ENCODE data around the gene KLHDC7B. TPM values are rescaled to one million over a fixed set of nuclear protein-coding genes. Genes with fewer than 3 reads are reported as not detected.
A peak's percentile ranks its signal among the peaks of the same experiment; 100 is the strongest.

Gene KLHDC7B
- 0.05 TPM for total RNA-seq

DNA sequence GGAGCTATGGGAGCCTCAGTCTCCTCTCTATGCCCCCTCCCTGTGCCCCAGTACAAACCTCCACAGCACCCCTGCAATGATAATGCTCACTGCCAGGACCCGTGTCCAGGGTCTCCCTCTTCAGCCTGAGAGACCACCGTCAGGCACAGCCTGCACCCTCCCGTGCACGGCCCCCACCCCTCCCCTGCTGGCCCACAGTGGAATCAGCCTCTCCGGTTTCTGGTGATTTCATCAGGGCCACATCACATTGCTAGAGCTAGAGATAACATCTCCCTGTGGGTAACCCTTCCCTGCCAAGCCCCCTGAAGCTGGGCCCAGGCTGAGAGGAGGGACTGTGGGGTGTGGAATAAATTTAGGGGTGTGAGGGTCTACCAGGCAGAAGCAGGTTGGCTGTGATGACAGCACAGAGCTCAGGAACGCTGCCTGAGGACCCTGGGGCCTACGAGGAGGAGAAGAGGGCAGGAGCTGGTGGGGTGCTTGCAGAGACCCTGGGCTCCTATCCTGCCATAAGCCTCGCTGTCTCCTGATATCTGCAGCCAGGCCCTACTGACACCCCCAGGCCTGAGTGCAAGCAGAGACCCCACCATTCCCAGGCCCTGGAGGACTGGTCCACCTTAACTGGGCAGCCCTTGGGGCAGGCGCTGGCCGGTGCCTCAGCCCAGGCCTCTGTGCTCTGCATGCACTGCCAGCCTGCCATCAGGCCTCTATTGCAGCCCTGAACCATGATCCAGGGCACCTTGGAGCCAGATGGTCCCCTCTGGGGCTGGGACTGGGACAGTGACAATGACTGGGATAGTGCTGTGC is at the start of gene KLHDC7B:
Gene KLHDC7B (plus strand): TSS at position 378 of the 804 bp plus-strand sequence. CDS start 345 bp downstream, at position 723.
- ATAC-seq (peak; percentile 5), DNase-seq (ENCODE audit: low spot score) (no peak)

DNA sequence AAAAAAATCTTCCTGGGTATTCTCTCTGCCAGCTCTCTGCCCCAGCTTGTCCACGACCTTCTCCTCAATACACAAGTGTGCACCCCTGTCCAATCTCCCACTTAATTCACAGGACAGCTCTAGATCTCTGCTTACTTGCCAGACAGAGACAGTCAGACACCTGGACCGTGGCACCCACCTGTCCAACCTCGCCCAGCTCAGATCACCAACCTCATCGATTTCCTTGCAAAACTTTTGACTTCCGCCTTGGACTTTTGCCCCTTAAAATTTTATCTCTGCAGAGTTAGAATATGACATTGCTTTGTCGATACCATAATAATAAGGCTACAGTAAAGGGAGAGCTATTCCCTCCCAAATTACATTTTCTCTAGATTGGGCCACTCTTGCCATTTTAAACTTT is 48.6 kb upstream of the KLHDC7B start:
- ATAC-seq = no peak
- no peak for DNase-seq (ENCODE audit: low spot score)

DNA sequence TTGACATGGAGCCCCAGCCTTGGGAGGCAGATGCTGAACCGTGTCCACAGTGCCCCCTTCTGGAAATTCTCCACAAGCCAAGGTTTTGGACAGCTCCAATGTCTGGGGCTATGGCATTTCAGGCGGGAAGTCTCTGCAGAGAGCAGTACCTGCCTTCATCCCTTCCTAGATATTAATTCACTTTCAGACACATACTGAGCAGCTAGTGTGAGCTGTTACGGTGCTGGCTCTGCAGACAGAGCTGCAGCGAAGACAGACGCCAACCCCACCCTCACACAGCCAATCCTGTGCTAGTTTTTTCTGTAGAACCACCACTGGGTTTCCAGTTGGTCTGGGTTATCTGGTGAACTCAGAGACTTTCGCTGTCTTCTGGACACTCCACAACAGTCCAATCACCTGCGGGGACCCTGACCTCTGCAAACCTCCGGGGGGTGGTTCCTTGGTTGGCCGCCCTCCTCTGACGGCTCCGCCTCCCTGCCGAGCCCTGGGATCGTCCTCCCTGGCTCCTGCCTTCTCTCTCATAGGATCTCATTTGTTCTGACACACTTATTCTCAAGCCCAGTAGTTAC is 47.3 kb upstream of the KLHDC7B start:
- peak; percentile 84 for DNase-seq (ENCODE audit: low spot score)
- ATAC-seq = peak; percentile 94

DNA sequence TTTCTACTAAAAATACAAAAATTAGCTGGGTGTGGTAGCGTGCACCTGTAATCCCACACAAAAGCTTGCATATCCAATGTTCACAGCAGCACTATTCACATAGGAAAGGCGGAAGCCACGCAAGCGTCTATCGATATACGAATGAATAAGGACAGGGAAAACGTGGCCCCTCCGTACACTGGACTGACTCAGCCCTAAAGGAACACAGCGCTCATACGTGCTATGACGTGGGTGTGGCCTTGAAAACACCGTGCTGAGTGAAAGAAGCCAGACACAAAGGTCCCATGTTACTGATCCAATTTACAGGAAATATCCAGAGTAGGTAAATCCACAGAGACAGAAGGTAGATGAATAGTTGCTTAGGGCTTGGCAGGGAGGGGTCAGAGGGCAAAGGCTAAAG is 45.2 kb upstream of the KLHDC7B start:
- ATAC-seq = no peak
- no peak for DNase-seq (ENCODE audit: low spot score)

DNA sequence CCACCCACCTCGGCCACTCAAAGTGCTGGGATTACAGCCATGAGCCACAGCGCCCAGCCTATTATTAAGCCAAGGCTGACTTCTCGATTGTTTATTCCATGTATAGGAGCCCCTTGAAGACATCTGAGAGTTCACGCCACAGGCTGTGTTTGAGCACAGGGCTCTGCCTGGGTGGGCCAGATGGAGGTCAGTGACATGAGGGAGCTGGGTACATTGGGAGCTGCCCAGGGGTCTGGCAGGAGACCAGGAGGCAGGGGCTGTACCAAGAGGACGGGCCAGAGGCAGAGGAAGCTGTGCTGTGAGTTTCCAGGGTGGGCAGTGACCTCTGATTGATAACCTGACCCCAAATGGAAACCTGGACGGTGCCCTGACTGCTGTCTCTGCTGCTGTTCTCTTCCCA is 43.6 kb upstream of the KLHDC7B start:
- ATAC-seq = no peak
- DNase-seq (ENCODE audit: low spot score) = no peak

DNA sequence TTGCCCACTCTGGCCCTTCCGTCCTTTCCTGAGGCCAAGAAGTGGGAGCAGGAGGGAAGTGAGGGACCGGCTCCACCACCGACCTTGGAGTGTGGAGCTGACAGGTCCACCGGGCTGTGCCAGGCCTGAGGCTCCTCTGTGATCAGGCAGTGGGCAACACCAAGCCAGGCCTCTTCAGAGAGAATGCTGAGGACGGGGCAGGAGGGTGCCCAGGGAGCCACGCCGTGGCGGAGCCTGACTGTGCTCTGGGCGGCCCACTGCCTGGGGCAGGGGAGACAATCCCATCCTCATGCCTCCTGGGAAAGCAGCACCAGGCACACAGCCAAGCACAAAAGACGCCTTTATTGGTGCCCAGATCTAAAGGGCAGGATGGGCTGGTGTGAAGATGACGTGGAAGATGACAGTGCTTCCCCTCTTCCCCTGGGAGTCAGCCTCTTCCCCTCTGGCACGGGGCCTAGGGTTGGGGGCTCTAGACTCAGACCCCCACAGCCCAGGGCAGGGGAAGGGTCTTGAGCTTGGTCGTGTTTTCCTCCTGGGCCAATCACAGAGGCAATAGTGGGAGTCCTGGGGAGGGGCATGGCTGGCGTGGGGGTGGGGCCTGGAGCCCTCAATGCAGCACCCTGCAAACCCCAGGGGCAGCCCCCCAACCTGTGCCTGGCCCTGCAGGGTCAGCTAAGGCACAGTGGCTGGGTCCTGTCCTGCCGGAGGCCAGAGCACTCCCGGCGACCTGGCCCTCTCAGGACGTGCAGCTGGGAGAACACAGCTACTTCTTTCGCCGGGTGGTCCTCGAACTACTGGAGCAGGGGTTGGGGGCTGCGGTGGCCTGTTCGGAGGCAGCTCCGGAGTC is 42.8 kb upstream of the KLHDC7B start:
- DNase-seq (ENCODE audit: low spot score) (no peak), ATAC-seq (no peak)

DNA sequence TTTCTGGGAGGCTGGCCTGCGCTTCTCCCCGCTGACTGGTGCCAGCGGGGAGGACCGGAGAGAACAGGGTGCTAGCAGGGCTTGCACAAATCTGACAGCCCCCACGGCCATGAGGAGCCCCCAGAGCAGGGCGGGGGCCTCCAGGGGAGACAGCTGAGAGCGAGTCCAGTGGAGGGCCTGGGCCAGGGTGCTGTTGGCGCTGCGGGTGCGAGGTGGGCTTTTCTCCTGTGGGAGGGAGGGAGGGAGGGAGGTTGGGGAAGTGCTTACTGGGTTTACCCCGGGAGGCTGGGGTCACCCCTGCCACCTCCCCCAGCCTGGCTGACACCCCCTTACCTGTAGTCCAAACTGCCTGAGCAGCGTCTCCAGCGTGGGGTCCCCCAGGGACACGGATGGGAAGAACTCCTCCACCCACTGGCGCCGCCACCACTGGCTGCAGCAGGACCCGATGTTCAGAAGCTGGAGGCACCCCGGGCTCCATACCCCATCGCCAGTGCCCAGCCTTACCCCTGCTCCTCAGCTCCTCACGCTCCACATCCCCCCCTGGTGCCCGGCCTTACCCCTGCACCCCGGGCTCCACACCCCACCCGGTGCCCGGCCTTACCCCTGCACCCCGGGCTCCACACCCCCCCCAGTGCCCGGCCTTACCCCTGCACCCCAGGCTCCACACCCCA is 42.1 kb upstream of the KLHDC7B start:
- no peak for ATAC-seq

DNA sequence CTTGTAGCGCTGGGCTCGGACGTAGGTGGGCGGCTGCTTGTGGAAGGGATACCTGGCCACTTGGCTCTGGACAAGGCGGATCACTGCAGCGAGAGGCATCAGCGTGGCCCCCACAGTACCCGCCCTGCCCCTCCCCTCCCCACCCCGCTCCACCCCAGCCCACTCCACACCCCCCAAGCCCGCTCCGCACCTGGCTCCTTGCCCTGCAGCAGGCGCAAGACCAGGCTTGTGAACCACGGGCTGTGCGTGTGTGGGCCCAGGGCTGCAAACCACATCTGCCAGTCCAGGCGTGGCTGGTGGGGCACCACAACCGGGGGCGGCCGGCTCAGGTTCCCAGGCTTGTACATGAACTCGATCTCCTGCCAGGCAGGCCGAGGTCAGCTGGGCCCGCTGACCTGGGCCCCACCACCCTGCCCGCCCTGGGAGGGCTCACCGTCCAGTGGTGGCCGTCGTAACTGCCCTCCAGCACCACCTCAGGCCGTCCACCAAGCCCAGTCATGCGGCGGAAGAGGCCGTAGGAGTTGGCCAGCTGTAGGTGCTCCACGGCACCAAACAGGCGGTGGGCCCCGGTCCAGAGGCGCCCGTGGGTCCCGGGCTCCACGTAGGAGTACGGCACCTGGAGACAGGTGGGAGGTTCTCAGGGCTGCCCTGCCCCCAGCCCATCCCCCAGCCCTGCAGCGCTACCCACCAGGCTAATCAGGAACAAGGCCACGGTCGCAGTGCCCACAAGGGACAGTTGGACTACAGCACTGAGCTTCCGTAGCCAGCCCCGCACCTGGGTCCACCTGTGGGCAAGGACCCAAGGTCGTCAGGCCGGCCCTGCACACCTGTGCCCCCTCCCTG is 41.1 kb upstream of the KLHDC7B start:
- no peak for DNase-seq (ENCODE audit: low spot score)

More for the DNA sequence above, 42.1 kb upstream of the KLHDC7B start:
- DNase-seq (ENCODE audit: low spot score) = no peak

DNA sequence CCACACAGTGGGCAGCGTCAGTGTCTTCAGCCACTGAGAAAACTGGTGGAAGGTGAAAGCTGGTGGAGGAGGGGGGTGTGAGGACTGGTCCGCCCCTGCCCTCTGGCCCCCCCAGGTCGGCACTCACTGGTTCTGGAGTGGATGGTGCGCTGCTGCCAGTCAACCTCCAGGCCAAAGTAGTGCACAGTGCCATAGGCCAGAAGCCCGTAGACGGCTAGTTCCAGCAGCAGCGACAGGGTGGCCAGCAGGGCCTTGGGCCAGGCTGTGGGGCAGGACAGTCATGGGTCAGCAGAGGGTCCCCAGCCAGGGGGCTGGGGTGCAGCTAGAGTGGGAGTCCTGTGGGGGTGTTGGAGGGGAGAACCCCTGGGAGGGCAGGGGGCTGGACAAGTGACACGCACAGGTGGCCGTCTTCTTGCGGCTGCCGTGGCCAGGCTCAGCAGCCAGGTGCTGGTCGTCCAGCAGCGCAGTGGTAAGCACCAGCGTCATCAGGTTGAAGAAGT is 40.4 kb upstream of the KLHDC7B start:
- no peak for DNase-seq (ENCODE audit: low spot score)

More for the DNA sequence above, 41.1 kb upstream of the KLHDC7B start:
- ATAC-seq = no peak

DNA sequence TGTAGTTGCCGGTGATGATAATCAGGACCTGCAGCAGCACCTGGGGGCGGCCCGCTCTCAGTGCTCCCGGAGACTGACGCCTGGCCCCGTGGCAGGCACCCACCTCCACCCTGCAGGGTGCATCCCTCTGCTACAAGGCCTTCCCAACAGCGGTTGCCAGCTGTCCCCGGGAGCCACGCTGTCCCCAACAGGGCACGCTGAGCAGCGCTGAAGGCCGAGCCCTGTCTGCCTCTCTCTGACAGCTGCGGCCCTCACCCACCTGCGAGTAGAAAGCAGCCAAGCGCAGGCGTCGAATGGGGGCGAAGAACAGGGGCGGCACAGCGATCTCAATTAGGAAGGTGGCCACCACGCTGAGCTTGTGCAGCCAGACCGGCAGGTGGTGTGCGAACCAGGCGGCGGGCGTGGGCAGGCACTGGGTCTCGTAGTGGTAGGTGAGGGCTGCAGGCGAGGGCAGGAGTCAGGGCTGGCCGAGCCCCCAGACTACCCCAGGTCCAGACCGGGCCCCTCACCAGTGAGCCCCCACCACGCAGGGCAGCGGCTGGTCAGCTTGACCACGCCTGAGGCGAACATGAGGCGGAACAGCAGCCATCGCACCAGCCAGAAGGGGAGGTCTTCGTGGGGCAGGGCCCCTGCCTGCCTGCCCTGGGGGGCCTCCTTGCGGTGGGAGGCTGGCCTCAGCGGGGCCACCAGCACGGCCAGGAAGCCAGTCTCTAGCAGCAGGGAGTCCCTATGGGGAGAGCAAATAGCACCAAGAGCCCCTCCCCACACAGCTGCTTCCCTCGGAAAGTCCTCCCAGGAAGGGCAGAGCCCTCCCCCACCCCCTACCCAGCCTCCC is 39.7 kb upstream of the KLHDC7B start:
- no peak for ATAC-seq
- no peak for DNase-seq (ENCODE audit: low spot score)

More for the DNA sequence above, 40.4 kb upstream of the KLHDC7B start:
- no peak for ATAC-seq

DNA sequence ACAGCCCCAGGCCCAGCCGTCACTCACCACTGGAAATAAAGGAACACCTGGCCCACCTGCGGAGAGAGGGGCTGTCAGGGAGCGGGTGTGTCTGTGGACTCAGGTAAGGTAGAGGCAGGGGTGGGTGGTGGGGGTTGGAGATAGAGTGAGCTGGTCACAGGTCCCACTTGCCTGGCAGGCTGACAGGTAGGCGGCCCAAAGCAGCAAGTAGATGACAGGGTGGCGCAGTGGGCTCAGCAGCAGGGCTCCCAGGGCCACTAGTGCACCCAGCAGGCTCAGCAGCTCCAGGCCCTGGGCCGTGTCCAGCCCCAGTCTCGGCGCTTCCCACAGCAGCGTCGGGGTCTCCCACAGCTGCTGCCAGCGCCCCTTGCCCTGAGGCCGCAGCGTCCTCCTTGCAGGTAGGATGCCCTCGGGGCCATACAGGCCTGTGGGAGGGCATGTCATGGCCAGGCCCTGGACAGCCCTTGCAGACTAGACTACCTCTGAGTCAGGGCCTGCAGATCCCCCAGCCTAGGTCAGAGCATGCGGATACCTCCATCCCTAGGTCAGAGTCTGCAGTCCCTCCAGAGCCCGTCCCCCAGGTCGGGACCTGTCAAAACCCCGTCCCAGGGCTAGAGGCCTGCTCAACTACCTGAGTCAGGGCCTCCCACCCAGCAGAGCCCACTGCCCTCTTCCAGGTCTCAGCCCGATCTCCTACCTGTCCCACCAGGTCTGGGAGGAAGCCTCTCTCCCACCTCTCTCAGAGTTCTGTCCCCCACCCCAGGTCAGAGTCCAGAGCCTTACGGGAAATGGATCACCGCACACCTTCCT is 38.9 kb upstream of the KLHDC7B start:
- ATAC-seq (peak; percentile 1), DNase-seq (ENCODE audit: low spot score) (no peak)

DNA sequence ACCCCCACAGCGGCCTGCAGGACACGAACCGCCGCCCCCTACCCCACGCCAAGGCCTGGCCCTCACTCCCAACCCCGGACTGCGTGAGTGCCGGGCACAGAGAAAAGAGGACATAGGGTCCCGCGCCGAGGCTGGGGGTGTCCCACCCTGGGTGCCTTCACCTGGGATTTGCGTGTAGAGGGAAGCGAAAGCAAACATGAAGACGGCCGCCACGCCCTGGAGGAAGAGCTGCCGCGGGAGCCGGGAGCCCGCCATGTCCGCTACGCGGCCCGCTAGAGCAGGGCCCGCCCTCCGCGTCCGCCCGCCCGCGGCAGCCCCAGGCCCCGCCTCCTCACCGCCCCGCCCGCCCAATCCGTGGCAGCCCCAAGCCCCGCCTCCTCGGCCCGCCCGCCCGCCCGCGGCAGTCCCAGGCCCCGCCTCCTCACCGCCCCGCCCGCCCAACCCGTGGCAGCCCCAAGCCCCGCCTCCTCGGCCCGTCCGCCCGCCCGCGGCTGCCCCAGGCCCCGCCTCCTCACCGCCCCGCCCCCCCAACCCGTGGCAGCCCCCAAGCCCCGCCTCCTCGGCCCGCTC is 38.2 kb upstream of the KLHDC7B start, which contains the start of gene LMF2:
Gene LMF2 (minus strand): TSS at position 282 of the 570 bp plus-strand sequence. CDS start 27 bp downstream, at position 255.
- ATAC-seq = peak; percentile 84
- peak; percentile 92 for DNase-seq (ENCODE audit: low spot score)

DNA sequence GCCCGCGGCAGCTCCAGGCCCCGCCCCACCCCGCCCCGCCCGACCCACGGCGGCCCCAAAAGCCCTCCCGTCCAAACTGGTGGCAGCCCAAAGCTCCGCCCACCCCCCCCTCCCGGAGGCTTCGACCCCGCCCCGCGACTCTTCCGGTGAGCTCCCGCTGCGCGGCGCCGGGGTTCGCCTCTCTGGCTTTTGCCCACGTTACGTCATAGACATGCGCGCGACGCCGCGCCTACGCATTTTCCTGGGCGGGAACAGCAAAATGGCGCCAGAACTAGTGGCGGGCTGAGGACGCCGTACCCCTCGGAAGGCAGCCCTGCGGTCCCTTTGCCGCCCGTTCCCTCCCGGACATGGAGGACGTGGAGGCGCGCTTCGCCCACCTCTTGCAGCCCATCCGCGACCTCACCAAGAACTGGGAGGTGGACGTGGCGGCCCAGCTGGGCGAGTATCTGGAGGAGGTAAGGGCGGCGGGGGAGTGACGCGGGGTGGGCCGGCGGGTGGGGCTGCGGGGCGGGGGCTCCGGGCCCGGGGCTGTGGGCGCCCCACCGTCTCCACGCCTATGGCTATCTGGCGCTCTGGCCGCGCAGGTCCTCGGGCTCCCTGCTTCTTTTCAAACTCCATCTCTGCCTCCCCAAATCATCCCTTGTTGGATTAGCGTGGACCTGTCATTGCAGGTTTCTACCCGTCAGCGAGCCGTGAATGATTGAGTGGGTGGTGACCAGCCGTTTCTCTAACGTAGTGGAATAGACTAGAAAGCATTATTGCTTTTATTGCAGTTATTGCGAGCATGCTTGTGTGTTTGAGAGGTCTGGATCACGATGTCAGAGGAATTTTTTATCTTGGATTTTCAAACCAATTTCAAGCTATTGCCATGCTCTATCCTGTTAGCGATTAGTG is 37.5 kb upstream of the KLHDC7B start, which contains the start of gene NCAPH2:
Gene NCAPH2 (plus strand): TSS at position 234 of the 894 bp plus-strand sequence. CDS start 114 bp downstream, at position 348.
- peak; percentile 84 for ATAC-seq
- peak; percentile 97 for DNase-seq (ENCODE audit: low spot score)

DNA sequence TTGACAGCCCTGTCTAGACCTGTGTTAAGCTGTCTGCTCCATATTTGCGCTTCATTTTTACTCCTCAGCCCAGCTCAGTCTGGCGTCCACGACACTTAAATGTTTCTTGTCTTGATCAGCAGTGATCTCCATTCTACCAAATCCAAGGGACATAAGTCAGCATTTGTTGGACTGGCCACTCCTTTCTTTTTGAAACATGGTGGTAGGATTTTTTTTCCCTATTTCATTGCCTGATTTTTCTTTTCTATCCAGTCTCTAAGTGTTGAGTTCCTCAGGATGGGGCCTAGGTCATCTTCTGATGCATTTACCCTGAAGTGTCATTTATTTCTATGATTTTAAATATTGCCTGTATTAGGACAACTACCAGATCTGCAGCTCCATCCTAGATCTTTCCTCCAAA is 36.8 kb upstream of the KLHDC7B start:
- ATAC-seq (no peak), DNase-seq (ENCODE audit: low spot score) (no peak)

DNA sequence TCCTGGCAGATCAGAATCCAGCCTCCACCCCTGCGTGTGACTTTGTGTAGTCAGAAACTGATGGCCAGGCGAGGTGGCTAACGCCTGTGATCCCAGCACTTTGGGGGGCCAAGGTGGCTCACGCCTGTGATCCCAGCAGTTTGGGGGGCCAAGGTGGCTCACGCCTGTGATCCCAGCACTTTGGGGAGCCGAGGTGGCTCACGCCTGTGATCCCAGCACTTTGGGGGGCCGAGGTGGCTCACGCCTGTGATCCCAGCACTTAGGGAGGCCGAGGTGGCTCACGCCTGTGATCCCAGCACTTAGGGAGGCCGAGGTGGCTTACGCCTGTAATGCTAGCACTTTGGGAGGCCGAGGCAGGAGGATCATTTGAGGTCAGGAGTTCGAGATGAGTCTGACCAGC is 32.5 kb upstream of the KLHDC7B start:
- ATAC-seq = no peak

DNA sequence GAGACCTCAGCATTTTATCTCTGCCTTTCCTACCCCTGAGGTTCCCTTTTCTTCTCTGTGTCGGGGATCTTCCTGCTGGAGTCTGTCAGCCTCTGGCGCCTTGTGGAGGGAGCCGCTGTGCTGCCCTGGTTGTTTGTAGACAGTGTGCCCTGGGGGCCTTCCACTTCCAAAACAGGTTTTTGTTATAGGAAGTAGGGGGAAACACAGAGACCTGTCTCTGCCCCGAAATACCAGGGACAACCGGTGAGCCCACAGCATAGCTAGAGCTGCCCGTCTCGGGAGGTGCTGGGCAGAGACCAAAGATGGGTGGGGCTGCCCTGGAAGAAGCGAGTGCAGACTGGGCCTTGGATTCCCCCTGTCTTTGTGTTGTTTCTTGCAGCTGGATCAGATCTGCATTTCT is 29.6 kb upstream of the KLHDC7B start:
- no peak for ATAC-seq
- DNase-seq (ENCODE audit: low spot score) = no peak

More for the DNA sequence above, 32.5 kb upstream of the KLHDC7B start:
- no peak for DNase-seq (ENCODE audit: low spot score)
